C4-2B (cell line): ENCODE results near the gene NLGN1.

Source experiments
- CTCF ChIP-seq: fragments of 450-650 bp; conservative IDR thresholded peaks from 2 replicates; pipeline ENCODE4 v1.5.1; 2017; ENCODE audit warnings: mild to moderate bottlenecking
- ZFX ChIP-seq: fragments of 450-650 bp; IDR thresholded peaks from 2 replicates; pipeline ENCODE4 v1.6.1; 2017

DNA sequence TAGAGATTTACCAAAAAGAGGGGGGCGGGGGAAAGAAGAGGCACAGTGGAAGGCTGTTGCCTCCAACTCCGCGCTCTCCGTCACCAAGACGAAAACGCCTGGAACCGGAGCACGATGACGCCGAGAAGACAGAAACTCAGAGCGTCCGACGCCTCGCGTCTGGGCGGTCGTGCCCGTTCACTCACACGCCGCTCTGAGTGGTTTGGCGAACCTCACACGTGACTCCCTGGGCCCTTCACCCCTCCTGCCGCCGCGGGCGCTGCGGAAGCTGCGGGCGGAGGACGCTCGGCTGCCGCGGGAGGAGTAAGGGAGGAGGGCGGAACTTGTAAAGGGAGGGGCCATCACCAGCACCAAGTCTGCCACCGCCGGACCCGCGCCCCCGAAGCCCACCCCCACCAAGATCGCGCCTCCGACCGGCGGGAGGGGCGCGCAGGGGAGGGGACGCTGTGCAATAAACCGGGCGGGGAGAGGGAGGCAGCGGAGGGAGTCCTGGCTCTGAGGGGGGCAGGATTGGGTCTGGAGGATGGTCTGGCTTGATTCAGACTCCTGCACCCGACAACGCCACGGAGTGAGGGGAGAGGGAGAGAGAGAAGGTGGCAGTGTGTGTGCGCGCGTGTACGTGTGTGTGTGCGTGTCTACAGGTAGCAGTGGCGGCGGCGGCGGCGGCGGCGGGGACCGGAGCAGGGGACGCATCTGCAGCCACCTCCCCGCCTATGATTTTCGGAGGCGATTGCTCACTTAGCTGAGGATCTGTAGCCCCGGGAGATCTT is 1.9 kb upstream of the NLGN1 start:
- TF ChIP-seq CTCF (peak; percentile 15; the same call in 1 of the 2 replicates), ZFX (no peak)
